ENCODE results near the gene MAPK8IP3.
"Not testable (repeated sequence)": the region's sequence is repeated elsewhere in the genome, so short reads cannot be mapped to it uniquely, and the experiment has no call there.

The MAPK8IP3 gene

GRCh38 chr16:1696863-1697262, 9.1 kb upstream of the MAPK8IP3 start:
- no peaks in the 10 kb centered on the region for H3K9me3 Mint-ChIP-seq
- no peaks in the 10 kb centered on the region for H3K4me1 Mint-ChIP-seq
- no peak for DNase-seq (ENCODE audit: low spot score in 2 of 2)
- no peak for ATAC-seq
- H3K36me3 Mint-ChIP-seq, result peaks cover 95% of the 10 kb centered on the region
- H3K27ac Mint-ChIP-seq, result peak overlapping the region; percentile 43
- H3K4me3 Mint-ChIP-seq, result no peak overlapping the region

- Mint-ChIP-seq H3K4me3 (no peak overlapping the region), H3K9me3 (no peaks in the 10 kb centered on the region), H3K36me3 (peaks cover 89% of the 10 kb centered on the region), H3K4me1 (no peaks in the 10 kb centered on the region), H3K27ac (no peak overlapping the region)
- ATAC-seq (no peak), DNase-seq (ENCODE audit: low spot score in 2 of 2) (no peak)
Observed at GRCh38 chr16:1698680-1699079, 7.3 kb upstream of the MAPK8IP3 start.

- Mint-ChIP-seq H3K9me3 (no peaks in the 10 kb centered on the region), H3K36me3 (peaks cover 75% of the 10 kb centered on the region), H3K4me3 (no peak overlapping the region), H3K4me1 (no peaks in the 10 kb centered on the region), H3K27ac (peak overlapping the region; percentile 45)
- no peak for ATAC-seq
- no peak for DNase-seq (ENCODE audit: low spot score in 2 of 2)
Observed at GRCh38 chr16:1700246-1700645, 5.7 kb upstream of the MAPK8IP3 start.

GRCh38 chr16:1701216-1701878, 4.6 kb upstream of the MAPK8IP3 start:
- Mint-ChIP-seq H3K4me1 (no peaks in the 10 kb centered on the region), H3K27ac (peak overlapping the region; percentile 45)

GRCh38 chr16:1705324-1705687, 689 bp upstream of the MAPK8IP3 start:
- Mint-ChIP-seq H3K36me3 (peaks cover 38% of the 10 kb centered on the region), H3K27ac (peak overlapping the region; percentile 98), H3K4me3 (peak overlapping the region; percentile 99)
- not testable (repeated sequence) for H3K9me3 Mint-ChIP-seq, H3K4me1 Mint-ChIP-seq
- peak in 1 of 2 donors; percentile 6 for DNase-seq (ENCODE audit: low spot score in 2 of 2)
- peak; percentile 38 for ATAC-seq

More at GRCh38 chr16:1701216-1701878, 4.6 kb upstream of the MAPK8IP3 start:
- H3K4me3 Mint-ChIP-seq, result no peak overlapping the region
- DNase-seq (ENCODE audit: low spot score in 2 of 2) (no peak), ATAC-seq (no peak)
- peaks cover 75% of the 10 kb centered on the region for H3K36me3 Mint-ChIP-seq
- H3K9me3 Mint-ChIP-seq, result no peaks in the 10 kb centered on the region

GRCh38 chr16:1706386-1707192, 594 bp downstream of the MAPK8IP3 start:
- H3K9me3 Mint-ChIP-seq, result no peaks in the 10 kb centered on the region
- peak overlapping the region; percentile 98 for H3K27ac Mint-ChIP-seq
- ATAC-seq, result peak; percentile 48
- peaks cover 31% of the 10 kb centered on the region for H3K36me3 Mint-ChIP-seq
- H3K4me3 Mint-ChIP-seq, result peak overlapping the region; percentile 99
- DNase-seq (ENCODE audit: low spot score in 2 of 2), result peak; percentile 19 to 60
- H3K4me1 Mint-ChIP-seq, result peaks cover 10% of the 10 kb centered on the region

- Mint-ChIP-seq H3K36me3 (peaks cover 31% of the 10 kb centered on the region), H3K4me3 (peak overlapping the region; percentile 99), H3K9me3 (no peaks in the 10 kb centered on the region), H3K27ac (peak overlapping the region; percentile 98), H3K4me1 (peaks cover 12% of the 10 kb centered on the region)
- ATAC-seq (no peak), DNase-seq (ENCODE audit: low spot score in 2 of 2) (no peak)
Observed at GRCh38 chr16:1707193-1707790, 1.3 kb downstream of the MAPK8IP3 start.

GRCh38 chr16:1708083-1708767, 2.2 kb downstream of the MAPK8IP3 start:
- H3K4me1 Mint-ChIP-seq, result peaks cover 21% of the 10 kb centered on the region
- H3K27ac Mint-ChIP-seq, result peak overlapping the region; percentile 98

GRCh38 chr16:1708768-1709180, 2.8 kb downstream of the MAPK8IP3 start:
- no peaks in the 10 kb centered on the region for H3K9me3 Mint-ChIP-seq
- no peak overlapping the region for H3K27ac Mint-ChIP-seq
- H3K36me3 Mint-ChIP-seq, result peaks cover 29% of the 10 kb centered on the region
- DNase-seq (ENCODE audit: low spot score in 2 of 2) (no peak), ATAC-seq (peak; percentile 47)
- peak overlapping the region; percentile 99 for H3K4me3 Mint-ChIP-seq
- H3K4me1 Mint-ChIP-seq, result peaks cover 25% of the 10 kb centered on the region

More at GRCh38 chr16:1708083-1708767, 2.2 kb downstream of the MAPK8IP3 start:
- no peak for DNase-seq (ENCODE audit: low spot score in 2 of 2)
- peak overlapping the region; percentile 99 for H3K4me3 Mint-ChIP-seq
- peaks cover 29% of the 10 kb centered on the region for H3K36me3 Mint-ChIP-seq
- no peak for ATAC-seq
- H3K9me3 Mint-ChIP-seq, result no peaks in the 10 kb centered on the region

- Mint-ChIP-seq H3K4me3 (no peak overlapping the region), H3K4me1 (peaks cover 25% of the 10 kb centered on the region), H3K36me3 (peaks cover 29% of the 10 kb centered on the region), H3K9me3 (no peaks in the 10 kb centered on the region), H3K27ac (no peak overlapping the region)
- no peak for ATAC-seq
- DNase-seq (ENCODE audit: low spot score in 2 of 2), result no peak
Observed at GRCh38 chr16:1709356-1709755, 3.4 kb downstream of the MAPK8IP3 start.

GRCh38 chr16:1710811-1711507, 5.0 kb downstream of the MAPK8IP3 start:
- no peak overlapping the region for H3K4me3 Mint-ChIP-seq
- H3K9me3 Mint-ChIP-seq, result no peaks in the 10 kb centered on the region
- H3K27ac Mint-ChIP-seq, result no peak overlapping the region
- peaks cover 30% of the 10 kb centered on the region for H3K4me1 Mint-ChIP-seq
- peaks cover 25% of the 10 kb centered on the region for H3K36me3 Mint-ChIP-seq
- DNase-seq (ENCODE audit: low spot score in 2 of 2), result no peak
- no peak for ATAC-seq

- Mint-ChIP-seq H3K36me3 (peaks cover 21% of the 10 kb centered on the region), H3K27ac (peak overlapping the region; percentile 54), H3K4me3 (no peak overlapping the region), H3K4me1 (peaks cover 24% of the 10 kb centered on the region), H3K9me3 (no peaks in the 10 kb centered on the region)
- ATAC-seq, result no peak
- DNase-seq (ENCODE audit: low spot score in 2 of 2), result no peak
Observed at GRCh38 chr16:1712791-1713261, 6.8 kb downstream of the MAPK8IP3 start.

GRCh38 chr16:1713331-1713730, 7.3 kb downstream of the MAPK8IP3 start:
- H3K9me3 Mint-ChIP-seq, result no peaks in the 10 kb centered on the region
- H3K4me1 Mint-ChIP-seq, result peaks cover 21% of the 10 kb centered on the region
- DNase-seq (ENCODE audit: low spot score in 2 of 2) (no peak), ATAC-seq (no peak)
- H3K27ac Mint-ChIP-seq, result peak overlapping the region; percentile 54
- H3K36me3 Mint-ChIP-seq, result peaks cover 21% of the 10 kb centered on the region
- H3K4me3 Mint-ChIP-seq, result no peak overlapping the region

GRCh38 chr16:1713933-1714332, 7.9 kb downstream of the MAPK8IP3 start:
- no peak overlapping the region for H3K27ac Mint-ChIP-seq
- H3K36me3 Mint-ChIP-seq, result peaks cover 21% of the 10 kb centered on the region
- ATAC-seq, result no peak
- H3K9me3 Mint-ChIP-seq, result no peaks in the 10 kb centered on the region
- no peak overlapping the region for H3K4me3 Mint-ChIP-seq
- no peak for DNase-seq (ENCODE audit: low spot score in 2 of 2)
- peaks cover 25% of the 10 kb centered on the region for H3K4me1 Mint-ChIP-seq

All from stimulated activated effector memory CD8-positive, alpha-beta T cell treated with anti-CD3 and anti-CD28 coated beads, Interleukin-12 subunit alpha, Interleukin-12 subunit beta, amount 100 ng/mL, for 72 hours (primary cell).